ENCODE measurements around the gene ADAM12. TPM values are rescaled to one million over a fixed set of nuclear protein-coding genes. Genes with fewer than 3 reads are reported as not detected.

Gene ADAM12
- total RNA-seq, 1 experiment from 2014 or later: 0.24 TPM

GRCh38 chr10:126140746-126141273, 247.5 kb downstream of the ADAM12 start:
- WGBS (ENCODE audit: extremely low coverage, insufficient read length, low lambda C conversion rate): no CpG with 5 or more reads among the region's 4 CpGs
- no peak overlapping the region for H3K23ac ChIP-seq (ENCODE audit: insufficient read length, low read depth, low read length)
- H3K9me3 Mint-ChIP-seq: peaks cover 15 to 17% of the 10 kb centered on the region in 2 experiments; a peak in 4 of 5 replicates
- no peak overlapping the region for H3K27ac Mint-ChIP-seq
- no peak overlapping the region for H3K4me3 Mint-ChIP-seq
- H3K79me1 ChIP-seq (ENCODE audit: insufficient read depth, low read depth, low read length, poor library complexity, severe bottlenecking): no peaks in the 10 kb centered on the region
- H3T11ph ChIP-seq (ENCODE audit: low read length): no peak overlapping the region
- no peak overlapping the region for H2AK5ac ChIP-seq (ENCODE audit: insufficient read length, low read length)
- no peak for DNase-seq
- no peak overlapping the region for H2AFZ ChIP-seq (ENCODE audit: low read length)
- no peak overlapping the region for H3K4ac ChIP-seq (ENCODE audit: low read depth, low read length)
- no peaks in the 10 kb centered on the region for H4K20me1 ChIP-seq (ENCODE audit: control insufficient read depth, insufficient read depth, insufficient read length)
- peaks cover 12 to 16% (median 13%) of the 10 kb centered on the region in 3 experiments for H3K36me3 Mint-ChIP-seq (ENCODE audit: insufficient read depth in 1 of 3, low read depth in 3 of 3)
- H3K4me1 ChIP-seq (ENCODE audit: insufficient read depth, low read length): no peaks in the 10 kb centered on the region; the same call in 1 of the 2 replicates
- H3K27me3 Mint-ChIP-seq (ENCODE audit: low read depth): no peaks in the 10 kb centered on the region; the same call in 1 of the 2 replicates
- no peak overlapping the region for H3K18ac ChIP-seq (ENCODE audit: insufficient read length, low read depth, low read length)
- no peak overlapping the region for H4K5ac ChIP-seq (ENCODE audit: insufficient read length, low read depth, low read length)
- H2BK12ac ChIP-seq (ENCODE audit: insufficient read length, low read depth, low read length): no peak overlapping the region
- TF ChIP-seq, protein P1, sequence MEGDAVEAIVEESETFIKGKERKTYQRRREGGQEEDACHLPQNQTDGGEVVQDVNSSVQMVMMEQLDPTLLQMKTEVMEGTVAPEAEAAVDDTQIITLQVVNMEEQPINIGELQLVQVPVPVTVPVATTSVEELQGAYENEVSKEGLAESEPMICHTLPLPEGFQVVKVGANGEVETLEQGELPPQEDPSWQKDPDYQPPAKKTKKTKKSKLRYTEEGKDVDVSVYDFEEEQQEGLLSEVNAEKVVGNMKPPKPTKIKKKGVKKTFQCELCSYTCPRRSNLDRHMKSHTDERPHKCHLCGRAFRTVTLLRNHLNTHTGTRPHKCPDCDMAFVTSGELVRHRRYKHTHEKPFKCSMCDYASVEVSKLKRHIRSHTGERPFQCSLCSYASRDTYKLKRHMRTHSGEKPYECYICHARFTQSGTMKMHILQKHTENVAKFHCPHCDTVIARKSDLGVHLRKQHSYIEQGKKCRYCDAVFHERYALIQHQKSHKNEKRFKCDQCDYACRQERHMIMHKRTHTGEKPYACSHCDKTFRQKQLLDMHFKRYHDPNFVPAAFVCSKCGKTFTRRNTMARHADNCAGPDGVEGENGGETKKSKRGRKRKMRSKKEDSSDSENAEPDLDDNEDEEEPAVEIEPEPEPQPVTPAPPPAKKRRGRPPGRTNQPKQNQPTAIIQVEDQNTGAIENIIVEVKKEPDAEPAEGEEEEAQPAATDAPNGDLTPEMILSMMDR (conservative IDR thresholded peaks at IDR 0.05): no peak; the same call in 2 of the 3 replicates
- no peak overlapping the region for H4K8ac ChIP-seq (replicated peaks; ENCODE audit: insufficient read length, low read depth, low read length)
- H3K9ac ChIP-seq (ENCODE audit: extremely low read depth, insufficient read length, low read length): no peak overlapping the region
- H3K9me3 ChIP-seq (ENCODE audit: control insufficient read depth, low read depth, low read length): peaks cover under 1% of the 10 kb centered on the region
- no peaks in the 10 kb centered on the region for H3K27me3 ChIP-seq (ENCODE audit: insufficient read depth, low read length)
- peaks cover 7 to 11% of the 10 kb centered on the region in 2 experiments for H3K4me1 Mint-ChIP-seq
- H3K79me2 ChIP-seq (ENCODE audit: insufficient read depth, low read length): no peaks in the 10 kb centered on the region
- H2BK15ac ChIP-seq (ENCODE audit: low read depth, low read length): no peak overlapping the region
- peak overlapping the region; percentile 17; the same call in 1 of the 2 replicates for H3K14ac ChIP-seq (ENCODE audit: insufficient read depth, low read length)
- no peaks in the 10 kb centered on the region for H3K23me2 ChIP-seq (ENCODE audit: insufficient read length, low read depth, low read length, poor library complexity, severe bottlenecking)
- H3K27ac ChIP-seq (ENCODE audit: insufficient read length, low read depth, low read length): no peak overlapping the region
- H2BK20ac ChIP-seq (ENCODE audit: low read depth, low read length, poor library complexity, severe bottlenecking): no peak overlapping the region
- H3K4me2 ChIP-seq (ENCODE audit: insufficient read depth, insufficient read length, low read length): no peak overlapping the region
- no peak overlapping the region for H2BK5ac ChIP-seq (ENCODE audit: insufficient read length, low read length)
- no peak overlapping the region for H3K56ac ChIP-seq (ENCODE audit: insufficient read length, low read depth, low read length)
- no peak overlapping the region for H2BK120ac ChIP-seq (ENCODE audit: low read depth, low read length, poor library complexity, severe bottlenecking)
- no peak overlapping the region for H4K91ac ChIP-seq (ENCODE audit: insufficient read length, low read depth, low read length)

Data from H9 (cell line).